Measurements from ENCODE around the gene KCTD20. TPM values are rescaled to one million over a fixed set of nuclear protein-coding genes. Genes with fewer than 3 reads are reported as not detected.

The KCTD20 gene
- total and polyA plus RNA-seq, 4 donors: 9.5 to 48.5 (median 32.2) TPM

DNA sequence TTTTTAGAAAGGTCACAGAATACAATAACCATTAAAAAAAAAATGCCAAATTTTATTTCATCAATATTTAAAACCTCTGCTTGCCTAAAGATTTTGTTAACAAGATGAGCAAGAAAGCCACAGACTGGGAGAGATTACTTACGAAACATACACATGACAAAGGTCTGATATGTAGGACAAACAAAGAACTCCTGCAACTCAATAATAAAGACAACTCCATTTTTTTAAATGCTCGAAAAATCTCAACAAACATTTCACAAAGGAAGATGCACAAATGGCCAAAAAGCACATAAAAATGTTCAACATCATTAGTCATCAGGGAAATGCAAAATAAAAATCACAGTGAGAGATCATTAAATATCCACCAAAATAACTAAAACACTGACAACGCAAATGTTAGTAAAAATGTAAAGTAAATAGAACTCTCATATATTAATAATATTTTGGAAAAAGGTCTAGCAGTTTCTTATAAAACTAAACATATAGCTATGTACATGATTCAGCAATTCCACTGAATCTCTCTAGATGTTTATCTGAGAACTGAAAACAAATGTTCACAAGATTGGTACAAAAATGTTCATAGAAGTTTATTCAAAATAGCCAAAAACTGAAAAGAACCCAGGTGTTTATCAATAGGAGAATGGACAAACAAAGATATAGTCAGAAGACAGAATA is 94.2 kb downstream of the KCTD20 start:
- H3K27me3 ChIP-seq (ENCODE audit: control insufficient read depth in 4 of 4, insufficient read depth in 4 of 4, low read length in 3 of 4): no peaks in the 10 kb centered on the region
- no peak for DNase-seq (ENCODE audit: low spot score)
- peaks cover 3 to 15% (median 9%) of the 10 kb centered on the region in 4 donors for H3K36me3 ChIP-seq (ENCODE audit: control insufficient read depth in 4 of 4, insufficient read depth in 3 of 4, low read depth in 1 of 4, low read length in 3 of 4)
- 94% methylated on average over 3 of the region's 3 CpGs for WGBS
- H3K9me3 ChIP-seq (ENCODE audit: control insufficient read depth in 4 of 4, low read length in 3 of 4): no peaks in the 10 kb centered on the region
- TF ChIP-seq RXRA (IDR thresholded peaks at IDR 0.05) (no peak), FOXA1 (IDR thresholded peaks at IDR 0.05) (no peak), TAF1 (conservative IDR thresholded peaks at IDR 0.05) (no peak), NR2F2 (IDR thresholded peaks at IDR 0.05) (no peak), EGR1 (IDR thresholded peaks at IDR 0.05; ENCODE audit: low read depth in 2 of 2) (no peak), GABPA (IDR thresholded peaks at IDR 0.05 in 1 of 2, conservative IDR thresholded peaks at IDR 0.05 in 1 of 2) (no peak), REST (IDR thresholded peaks at IDR 0.05) (no peak), FOXA2 (IDR thresholded peaks at IDR 0.05) (no peak), JUND (IDR thresholded peaks at IDR 0.05) (no peak)
- H3K9ac ChIP-seq (ENCODE audit: low read depth in 1 of 2, low read length in 2 of 2): no peak overlapping the region
- no peak overlapping the region for H3K27ac ChIP-seq (ENCODE audit: low read depth in 1 of 2, low read length in 2 of 2)
- H3K4me3 ChIP-seq (ENCODE audit: low read depth in 1 of 3, low read length in 3 of 3): no peak overlapping the region
- no peaks in the 10 kb centered on the region for H3K4me1 ChIP-seq (ENCODE audit: control insufficient read depth in 4 of 4, insufficient read depth in 4 of 4, low read length in 3 of 4)

- Histone ChIP-seq H3K4me1 (ENCODE audit: control insufficient read depth in 4 of 4, insufficient read depth in 4 of 4, low read length in 3 of 4) (peaks cover 0 to 6% (median 5%) of the 10 kb centered on the region in 4 donors), H3K4me3 (ENCODE audit: low read depth in 1 of 3, low read length in 3 of 3) (no peak overlapping the region), H3K27me3 (ENCODE audit: control insufficient read depth in 4 of 4, insufficient read depth in 4 of 4, low read length in 3 of 4) (no peaks in the 10 kb centered on the region), H3K9me3 (ENCODE audit: control insufficient read depth in 4 of 4, low read length in 3 of 4) (no peaks in the 10 kb centered on the region), H3K27ac (ENCODE audit: low read depth in 1 of 2, low read length in 2 of 2) (no peak overlapping the region), H3K9ac (ENCODE audit: low read depth in 1 of 2, low read length in 2 of 2) (no peak overlapping the region), H3K36me3 (ENCODE audit: control insufficient read depth in 4 of 4, insufficient read depth in 3 of 4, low read depth in 1 of 4, low read length in 3 of 4) (peaks cover 3 to 15% (median 9%) of the 10 kb centered on the region in 4 donors)
- DNase-seq (ENCODE audit: low spot score): no peak
- 94% methylated on average over 4 of the region's 4 CpGs for WGBS
- no peak for TF ChIP-seq FOXA1 (IDR thresholded peaks at IDR 0.05)
- TF ChIP-seq HNF4G (IDR thresholded peaks at IDR 0.05): no peak
- no peak for TF ChIP-seq RXRA (IDR thresholded peaks at IDR 0.05)
- TF ChIP-seq, protein P1, sequence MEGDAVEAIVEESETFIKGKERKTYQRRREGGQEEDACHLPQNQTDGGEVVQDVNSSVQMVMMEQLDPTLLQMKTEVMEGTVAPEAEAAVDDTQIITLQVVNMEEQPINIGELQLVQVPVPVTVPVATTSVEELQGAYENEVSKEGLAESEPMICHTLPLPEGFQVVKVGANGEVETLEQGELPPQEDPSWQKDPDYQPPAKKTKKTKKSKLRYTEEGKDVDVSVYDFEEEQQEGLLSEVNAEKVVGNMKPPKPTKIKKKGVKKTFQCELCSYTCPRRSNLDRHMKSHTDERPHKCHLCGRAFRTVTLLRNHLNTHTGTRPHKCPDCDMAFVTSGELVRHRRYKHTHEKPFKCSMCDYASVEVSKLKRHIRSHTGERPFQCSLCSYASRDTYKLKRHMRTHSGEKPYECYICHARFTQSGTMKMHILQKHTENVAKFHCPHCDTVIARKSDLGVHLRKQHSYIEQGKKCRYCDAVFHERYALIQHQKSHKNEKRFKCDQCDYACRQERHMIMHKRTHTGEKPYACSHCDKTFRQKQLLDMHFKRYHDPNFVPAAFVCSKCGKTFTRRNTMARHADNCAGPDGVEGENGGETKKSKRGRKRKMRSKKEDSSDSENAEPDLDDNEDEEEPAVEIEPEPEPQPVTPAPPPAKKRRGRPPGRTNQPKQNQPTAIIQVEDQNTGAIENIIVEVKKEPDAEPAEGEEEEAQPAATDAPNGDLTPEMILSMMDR (IDR thresholded peaks at IDR 0.05; ENCODE audit: low read depth, low read length, missing input control): no peak
- TF ChIP-seq REST (IDR thresholded peaks at IDR 0.05): no peak
- TF ChIP-seq TAF1 (conservative IDR thresholded peaks at IDR 0.05): no peak
- no peak for TF ChIP-seq HNF4A (conservative IDR thresholded peaks at IDR 0.05)
- no peak for TF ChIP-seq YY1 (IDR thresholded peaks at IDR 0.05)
- TF ChIP-seq GABPA (IDR thresholded peaks at IDR 0.05 in 1 of 2, conservative IDR thresholded peaks at IDR 0.05 in 1 of 2): no peak
- TF ChIP-seq SP1 (IDR thresholded peaks at IDR 0.05): no peak
- TF ChIP-seq ZBTB33 (IDR thresholded peaks at IDR 0.05): no peak
- TF ChIP-seq, protein P2, sequence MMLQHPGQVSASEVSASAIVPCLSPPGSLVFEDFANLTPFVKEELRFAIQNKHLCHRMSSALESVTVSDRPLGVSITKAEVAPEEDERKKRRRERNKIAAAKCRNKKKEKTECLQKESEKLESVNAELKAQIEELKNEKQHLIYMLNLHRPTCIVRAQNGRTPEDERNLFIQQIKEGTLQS (IDR thresholded peaks at IDR 0.05): no peak
- no peak for TF ChIP-seq NR2F2 (IDR thresholded peaks at IDR 0.05)
These were observed 97.2 kb downstream of the KCTD20 start for GRCh38 chr6:36539814-36540568.

Data from liver (tissue), 9 donors.